HepG2 (cell line): ENCODE data around the gene RNASE12. TPM values are rescaled to one million over a fixed set of nuclear protein-coding genes. Genes with fewer than 3 reads are reported as not detected.
A peak's percentile ranks its signal among the peaks of the same experiment; 100 is the strongest.

Experiments used
- AGO2 ChIP-seq: fragments of 200-400 bp; formaldehyde crosslinking; optimal IDR thresholded peaks from 2 replicates; pipeline ENCODE3; 2017; ENCODE audit warnings: mild to moderate bottlenecking, low read depth, low read length, moderate library complexity
- GFI1 ChIP-seq: sonication (generic); formaldehyde crosslinking; IDR thresholded peaks from 2 replicates; pipeline ENCODE4 v1.5.0; 2020; ENCODE audit warnings: missing genetic modification reagents, mild to moderate bottlenecking, borderline replicate concordance
- GZF1 ChIP-seq: sonication (generic); formaldehyde crosslinking; IDR thresholded peaks from 2 replicates; pipeline ENCODE4 v1.5.1; 2020; ENCODE audit warnings: mild to moderate bottlenecking, missing genetic modification reagents
- HDAC6 ChIP-seq: fragments of 200-600 bp; sonication (generic); IDR thresholded peaks from 2 replicates; pipeline ENCODE4 v1.7.0; 2017; ENCODE audit warnings: mild to moderate bottlenecking, antibody characterized with exemption, low read length, low read depth
- HHEX ChIP-seq: IDR thresholded peaks from 2 replicates; pipeline ENCODE4 v1.6.1; 2016; ENCODE audit warnings: control low read depth
- ISL2 ChIP-seq: sonication (generic); formaldehyde crosslinking; IDR thresholded peaks from 2 replicates; pipeline ENCODE4 v1.5.0; 2020; ENCODE audit warnings: missing genetic modification reagents
- KLF11 ChIP-seq: IDR thresholded peaks from 2 replicates; pipeline ENCODE4 v1.6.1; 2016; ENCODE audit warnings: missing compliant biosample characterization
- MIER2 ChIP-seq: IDR thresholded peaks from 2 replicates; pipeline ENCODE4 v1.6.1; 2016; ENCODE audit warnings: missing biosample characterization, missing genetic modification reagents
- NCOA2 ChIP-seq: sonication (generic); formaldehyde crosslinking; IDR thresholded peaks from 2 replicates; pipeline ENCODE4 v1.8.0; 2022; ENCODE audit warnings: inconsistent platforms
- POGZ ChIP-seq: sonication (generic); formaldehyde crosslinking; IDR thresholded peaks from 2 replicates; pipeline ENCODE4 v1.4.0; 2020; ENCODE audit warnings: mild to moderate bottlenecking, missing genetic modification reagents
- RARA ChIP-seq: IDR thresholded peaks from 2 replicates; pipeline ENCODE4 v1.6.1; 2016; ENCODE audit warnings: missing genetic modification reagents, missing compliant biosample characterization
- RNF219 ChIP-seq: sonication (generic); formaldehyde crosslinking; IDR thresholded peaks from 2 replicates; pipeline ENCODE4 v1.5.0; 2020; ENCODE audit warnings: mild to moderate bottlenecking, missing genetic modification reagents
- TCF7 ChIP-seq: sonication (generic); IDR thresholded peaks from 2 replicates; pipeline ENCODE4 v1.6.1; 2016; ENCODE audit warnings: antibody characterized with exemption, low read depth
- TSC22D2 ChIP-seq: sonication (generic); formaldehyde crosslinking; IDR thresholded peaks from 2 replicates; pipeline ENCODE4 v1.5.1; 2020; ENCODE audit warnings: missing genetic modification reagents, mild to moderate bottlenecking, borderline replicate concordance
- U2AF1 ChIP-seq: fragments of 200-400 bp; formaldehyde crosslinking; optimal IDR thresholded peaks from 2 replicates; pipeline ENCODE3; 2017; ENCODE audit warnings: mild to moderate bottlenecking, low read depth, low read length
- ZFYVE20 ChIP-seq: sonication (generic); formaldehyde crosslinking; IDR thresholded peaks from 2 replicates; pipeline ENCODE4 v1.8.0; 2023; ENCODE audit warnings: low read depth, mild to moderate bottlenecking, moderate library complexity, missing genetic modification reagents, borderline replicate concordance
- ZNF138 ChIP-seq: sonication (generic); formaldehyde crosslinking; IDR thresholded peaks from 2 replicates; pipeline ENCODE4 v1.5.0; 2020; ENCODE audit warnings: mild to moderate bottlenecking, low read depth, missing genetic modification reagents
- ZNF143 ChIP-seq: sonication (generic); formaldehyde crosslinking; IDR thresholded peaks from 2 replicates; pipeline ENCODE4 v1.4.0; 2020; ENCODE audit warnings: missing genetic modification reagents
- ZNF546 ChIP-seq: sonication (generic); formaldehyde crosslinking; conservative IDR thresholded peaks from 2 replicates; pipeline ENCODE4 v1.8.1; 2023; ENCODE audit warnings: mild to moderate bottlenecking, missing genetic modification reagents
- ZNF75D ChIP-seq: sonication (generic); formaldehyde crosslinking; IDR thresholded peaks from 2 replicates; pipeline ENCODE4 v1.8.1; 2023; ENCODE audit warnings: missing genetic modification reagents, mild to moderate bottlenecking, borderline replicate concordance
- ZNF768 ChIP-seq: sonication (generic); formaldehyde crosslinking; IDR thresholded peaks from 2 replicates; pipeline ENCODE4 v1.4.0; 2020; ENCODE audit warnings: missing genetic modification reagents
- polyA plus RNA-seq, 8 experiments: library from polyadenylated mRNA; depleted of rRNA in 3 of 8; stranded (reverse) in 7 of 8; unstranded in 1 of 8; fragments of >200 nt; fragmentation: Illumina TruSeq in 4 of 8; extraction: Trizol in 4 of 8; gene quantifications; 2 replicates each; pipeline versions ENCODE4 v1.2.1 to v1.2.3, GENCODE V29; 2011 to 2016; ENCODE audit warnings: low read depth in 4 of 8, missing spikeins in 1 of 8, mixed read lengths in 1 of 8; ENCODE audit not compliant: insufficient read depth in 1 of 8
- total RNA-seq, 5 experiments: library from RNA; depleted of rRNA; stranded (reverse); fragments of >200 nt; fragmentation: Illumina TruSeq; extraction: Trizol; gene quantifications; 2 replicates each; pipeline ENCODE4 v1.2.3, GENCODE V29; 2016; ENCODE audit warnings: low read depth in 1 of 5
- TF ChIP-seq, protein P1 (sequence below): IDR thresholded peaks from 2 replicates; pipeline ENCODE4 v1.4.0; 2020; ENCODE audit warnings: mild to moderate bottlenecking, missing genetic modification reagents
- TF ChIP-seq, protein P2 (sequence below): conservative IDR thresholded peaks from 2 replicates; pipeline ENCODE4 v1.6.1; 2018; ENCODE audit warnings: missing genetic modification reagents

The RNASE12 gene
- total and polyA plus RNA-seq, 2 of the 13 experiments (the other 11 are each of a cell fraction or from before 2014, with no cell fraction given), result not detected

DNA sequence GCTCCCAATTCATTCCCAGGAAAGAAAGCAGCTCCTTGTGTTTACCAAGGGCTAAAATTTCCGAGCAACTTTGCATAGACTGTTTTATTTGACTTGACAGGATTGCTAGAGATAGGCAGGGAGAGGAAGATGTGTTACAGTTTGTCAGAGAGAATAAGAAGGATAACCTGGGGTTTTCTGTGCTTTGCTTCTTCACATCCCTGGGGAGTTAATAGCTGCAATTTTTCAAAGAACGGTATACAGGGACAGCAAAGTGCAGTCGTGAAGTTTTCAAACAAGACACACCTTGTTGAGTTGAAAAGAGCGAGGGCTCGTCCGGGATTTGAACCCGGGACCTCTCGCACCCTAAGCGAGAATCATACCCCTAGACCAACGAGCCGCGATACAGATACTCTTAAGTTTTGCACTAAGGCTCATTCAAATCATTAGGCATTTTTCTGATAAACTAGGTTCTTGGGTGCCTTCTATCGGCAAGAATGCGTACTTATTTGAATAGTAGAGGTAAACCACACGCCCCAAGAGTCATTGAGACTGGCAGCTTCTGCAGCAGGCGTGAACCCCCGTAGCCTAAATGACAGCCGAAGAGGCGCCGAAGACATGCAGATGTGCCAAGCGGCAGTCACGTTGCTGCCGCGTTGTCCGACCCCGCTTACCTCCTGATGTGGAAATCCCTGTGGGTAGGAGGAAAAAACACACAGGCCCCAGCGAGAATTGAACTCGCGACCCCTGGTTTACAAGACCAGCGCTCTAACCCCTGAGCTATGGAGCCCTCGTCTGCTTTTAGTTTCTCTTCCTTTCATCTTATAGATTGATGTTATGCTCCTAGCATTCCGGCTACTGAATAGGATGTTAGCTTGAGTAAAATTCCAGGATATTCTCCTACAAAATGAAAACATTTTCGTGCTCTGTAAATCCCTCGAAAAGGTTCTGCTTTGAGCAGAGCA, 22.2 kb upstream of the RNASE12 start (continued):
- TF ChIP-seq ISL2 (CRISPR knock-in tag) (peak; percentile 59), ZNF143 (CRISPR knock-in tag) (peak; percentile 54), ZFYVE20 (CRISPR knock-in tag) (no peak), ZNF768 (CRISPR knock-in tag) (peak; percentile 79), AGO2 (no peak), POGZ (CRISPR knock-in tag) (peak; percentile 84), U2AF1 (no peak), GZF1 (CRISPR knock-in tag) (no peak; the same call in 1 of the 2 replicates), KLF11 (CRISPR knock-in tag) (0 out of 2 replicates have a peak, but pooled peaks have one; percentile 20), HDAC6 (no peak), ZNF138 (CRISPR knock-in tag) (no peak), HHEX (peak; percentile 54; the same call in 1 of the 2 replicates), MIER2 (CRISPR knock-in tag) (peak; percentile 56), ZNF75D (CRISPR knock-in tag) (no peak), TCF7 (peak; percentile 7; the same call in 1 of the 2 replicates), RNF219 (CRISPR knock-in tag) (peak; percentile 97; the same call in 1 of the 2 replicates), GFI1 (CRISPR knock-in tag) (peak; percentile 87), TSC22D2 (CRISPR knock-in tag) (0 out of 2 replicates have a peak, but pooled peaks have one; percentile 62), NCOA2 (CRISPR knock-in tag) (peak; percentile 75), RARA (peak; percentile 57), ZNF546 (CRISPR knock-in tag) (0 out of 2 replicates have a peak, but pooled peaks have one; percentile 68)
- TF ChIP-seq, protein P1, sequence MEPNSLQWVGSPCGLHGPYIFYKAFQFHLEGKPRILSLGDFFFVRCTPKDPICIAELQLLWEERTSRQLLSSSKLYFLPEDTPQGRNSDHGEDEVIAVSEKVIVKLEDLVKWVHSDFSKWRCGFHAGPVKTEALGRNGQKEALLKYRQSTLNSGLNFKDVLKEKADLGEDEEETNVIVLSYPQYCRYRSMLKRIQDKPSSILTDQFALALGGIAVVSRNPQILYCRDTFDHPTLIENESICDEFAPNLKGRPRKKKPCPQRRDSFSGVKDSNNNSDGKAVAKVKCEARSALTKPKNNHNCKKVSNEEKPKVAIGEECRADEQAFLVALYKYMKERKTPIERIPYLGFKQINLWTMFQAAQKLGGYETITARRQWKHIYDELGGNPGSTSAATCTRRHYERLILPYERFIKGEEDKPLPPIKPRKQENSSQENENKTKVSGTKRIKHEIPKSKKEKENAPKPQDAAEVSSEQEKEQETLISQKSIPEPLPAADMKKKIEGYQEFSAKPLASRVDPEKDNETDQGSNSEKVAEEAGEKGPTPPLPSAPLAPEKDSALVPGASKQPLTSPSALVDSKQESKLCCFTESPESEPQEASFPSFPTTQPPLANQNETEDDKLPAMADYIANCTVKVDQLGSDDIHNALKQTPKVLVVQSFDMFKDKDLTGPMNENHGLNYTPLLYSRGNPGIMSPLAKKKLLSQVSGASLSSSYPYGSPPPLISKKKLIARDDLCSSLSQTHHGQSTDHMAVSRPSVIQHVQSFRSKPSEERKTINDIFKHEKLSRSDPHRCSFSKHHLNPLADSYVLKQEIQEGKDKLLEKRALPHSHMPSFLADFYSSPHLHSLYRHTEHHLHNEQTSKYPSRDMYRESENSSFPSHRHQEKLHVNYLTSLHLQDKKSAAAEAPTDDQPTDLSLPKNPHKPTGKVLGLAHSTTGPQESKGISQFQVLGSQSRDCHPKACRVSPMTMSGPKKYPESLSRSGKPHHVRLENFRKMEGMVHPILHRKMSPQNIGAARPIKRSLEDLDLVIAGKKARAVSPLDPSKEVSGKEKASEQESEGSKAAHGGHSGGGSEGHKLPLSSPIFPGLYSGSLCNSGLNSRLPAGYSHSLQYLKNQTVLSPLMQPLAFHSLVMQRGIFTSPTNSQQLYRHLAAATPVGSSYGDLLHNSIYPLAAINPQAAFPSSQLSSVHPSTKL (CRISPR knock-in tag), result peak; percentile 81
- TF ChIP-seq, protein P2, sequence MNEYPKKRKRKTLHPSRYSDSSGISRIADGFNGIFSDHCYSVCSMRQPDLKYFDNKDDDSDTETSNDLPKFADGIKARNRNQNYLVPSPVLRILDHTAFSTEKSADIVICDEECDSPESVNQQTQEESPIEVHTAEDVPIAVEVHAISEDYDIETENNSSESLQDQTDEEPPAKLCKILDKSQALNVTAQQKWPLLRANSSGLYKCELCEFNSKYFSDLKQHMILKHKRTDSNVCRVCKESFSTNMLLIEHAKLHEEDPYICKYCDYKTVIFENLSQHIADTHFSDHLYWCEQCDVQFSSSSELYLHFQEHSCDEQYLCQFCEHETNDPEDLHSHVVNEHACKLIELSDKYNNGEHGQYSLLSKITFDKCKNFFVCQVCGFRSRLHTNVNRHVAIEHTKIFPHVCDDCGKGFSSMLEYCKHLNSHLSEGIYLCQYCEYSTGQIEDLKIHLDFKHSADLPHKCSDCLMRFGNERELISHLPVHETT (CRISPR knock-in tag), result no peak; the same call in 1 of the 2 replicates
